K562 (cell line): Measurements from ENCODE around the gene RNF181. TPM values are rescaled to one million over a fixed set of nuclear protein-coding genes. Genes with fewer than 3 reads are reported as not detected.
A peak's percentile ranks its signal among the peaks of the same experiment; 100 is the strongest.

Experiments used
- BHLHE40 ChIP-seq: IDR thresholded peaks from 2 replicates; pipeline ENCODE4 v1.6.1; 2011; ENCODE audit warnings: low read length, improper control_type of control experiment
- DMBX1 ChIP-seq: fragments of 250-450 bp; sonication (Bioruptor Pico); IDR thresholded peaks from 2 replicates; pipeline ENCODE4 v1.8.0; 2022; ENCODE audit warnings: inconsistent platforms, mild to moderate bottlenecking, moderate library complexity, borderline replicate concordance
- E2F1 ChIP-seq: sonication (generic); formaldehyde crosslinking; IDR thresholded peaks from 2 replicates; pipeline ENCODE4 v1.8.1; 2023; ENCODE audit warnings: mild to moderate bottlenecking, missing genetic modification reagents, moderate library complexity
- EWSR1 ChIP-seq: fragments of 450-650 bp; IDR thresholded peaks from 2 replicates; pipeline ENCODE4 v1.6.1; 2018; ENCODE audit warnings: borderline replicate concordance, mild to moderate bottlenecking, low read depth, moderate library complexity; ENCODE audit not compliant: partially characterized antibody
- FOXA3 ChIP-seq, 2 experiments: fragments of 450-650 bp in 1 of 2; sonication (generic) in 1 of 2; formaldehyde crosslinking; IDR thresholded peaks in 1 of 2; conservative IDR thresholded peaks in 1 of 2; 2 replicates each; pipeline versions ENCODE4 v1.4.0 to v1.8.0; 2020 to 2022; ENCODE audit warnings: mild to moderate bottlenecking in 2 of 2, missing genetic modification reagents in 1 of 2
- ILF3 ChIP-seq: fragments of 450-650 bp; IDR thresholded peaks from 2 replicates; pipeline ENCODE4 v1.6.1; 2018; ENCODE audit warnings: antibody characterized with exemption, mild to moderate bottlenecking, moderate library complexity, borderline replicate concordance
- MEIS2 ChIP-seq: fragments of 450-650 bp; IDR thresholded peaks from 2 replicates; pipeline ENCODE4 v1.6.1; 2014; ENCODE audit warnings: mild to moderate bottlenecking; ENCODE audit not compliant: partially characterized antibody
- NFRKB ChIP-seq: fragments of 450-650 bp; IDR thresholded peaks from 2 replicates; pipeline ENCODE4 v1.6.1; 2016; ENCODE audit warnings: low read depth
- RB1 ChIP-seq: fragments of 450-650 bp; IDR thresholded peaks from 2 replicates; pipeline ENCODE4 v1.6.1; 2017; ENCODE audit warnings: low read depth, mild to moderate bottlenecking
- RBM25 ChIP-seq: fragments of 200-400 bp; formaldehyde crosslinking; IDR thresholded peaks from 2 replicates; pipeline ENCODE4 v1.6.1; 2018; ENCODE audit warnings: low read length, low read depth, moderate library complexity; ENCODE audit not compliant: severe bottlenecking
- SIRT6 ChIP-seq: IDR thresholded peaks from one replicate; pipeline ENCODE4 v1.6.1; 2012; ENCODE audit warnings: low read depth, mild to moderate bottlenecking, control low read depth, inconsistent platforms, low read length, moderate library complexity
- SPI1 ChIP-seq: IDR thresholded peaks from 2 replicates; pipeline ENCODE4 v1.6.1; 2011; ENCODE audit warnings: low read depth, low read length, control low read depth, borderline replicate concordance
- TEAD2 ChIP-seq: fragments of 450-650 bp; IDR thresholded peaks from 2 replicates; pipeline ENCODE4 v1.6.1; 2016; ENCODE audit warnings: missing genetic modification characterization, control low read depth, missing compliant biosample characterization
- YY1 ChIP-seq, 3 experiments: IDR thresholded peaks; 2 replicates each; pipeline ENCODE4 v1.6.1; 2011; ENCODE audit warnings: low read length in 2 of 3, mild to moderate bottlenecking in 2 of 3, moderate library complexity in 2 of 3, borderline replicate concordance in 1 of 3, control low read depth in 1 of 3, low read depth in 1 of 3; ENCODE audit not compliant: insufficient read depth in 3 of 3, insufficient replicate concordance in 2 of 3, control insufficient read depth in 1 of 3, insufficient read length in 1 of 3; ENCODE audit errors: extremely low read depth in 1 of 3
- ZBTB9 ChIP-seq: fragments of 450-650 bp; formaldehyde crosslinking; IDR thresholded peaks from 2 replicates; pipeline ENCODE4 v1.4.0; 2020; ENCODE audit warnings: mild to moderate bottlenecking, moderate library complexity
- ZNF134 ChIP-seq: fragments of 250-450 bp; sonication (Bioruptor Pico); conservative IDR thresholded peaks from 2 replicates; pipeline ENCODE4 v1.4.0; 2020
- ZNF277 ChIP-seq: fragments of 250-450 bp; sonication (Bioruptor Pico); IDR thresholded peaks from 2 replicates; pipeline ENCODE4 v1.8.0; 2022; ENCODE audit warnings: inconsistent platforms, mild to moderate bottlenecking, moderate library complexity, borderline replicate concordance
- polyA plus RNA-seq, 8 experiments: library from polyadenylated mRNA; depleted of rRNA in 4 of 8; stranded (reverse) in 5 of 8; unstranded in 3 of 8; fragments of >200 nt; fragmentation: Nextera tagmentation in 2 of 8; fragmentation: Illumina TruSeq in 1 of 8; extraction: Ambion mirVana in 2 of 8; extraction: Trizol in 1 of 8; gene quantifications; 2 replicates each; pipeline versions ENCODE4 v1.2.1 to v1.2.3, GENCODE V29; 2011 to 2014; ENCODE audit warnings: inconsistent platforms in 1 of 8, missing spikeins in 1 of 8
- total RNA-seq, 7 experiments: library from RNA; depleted of rRNA in 6 of 7; stranded (reverse); fragments of >200 nt in 6 of 7; fragmentation: Illumina TruSeq in 2 of 7; extraction: Trizol in 2 of 7; gene quantifications; 2 replicates each; pipeline versions ENCODE4 v1.2.1 to v1.2.3, GENCODE V29; 2011 to 2021; ENCODE audit warnings: low replicate concordance in 1 of 7

RNF181 gene
- total and polyA plus RNA-seq, 9 of the 15 experiments (the other 6 are each of a cell fraction or from before 2014, with no cell fraction given): 139 to 492 (median 253) TPM

- TF ChIP-seq RBM25: no peak
- no peak for TF ChIP-seq ILF3
- TF ChIP-seq ZNF134: no peak
- TF ChIP-seq YY1 (IDR thresholded peaks at IDR 0.05; ENCODE audit: borderline replicate concordance in 1 of 3, control insufficient read depth in 1 of 3, extremely low read depth in 1 of 3, insufficient read depth in 3 of 3, insufficient read length in 1 of 3, insufficient replicate concordance in 2 of 3, low read depth in 1 of 3, low read length in 2 of 3): no peak
- TF ChIP-seq ZNF277 (CRISPR knock-in tag): no peak
- 0 out of 2 replicates have a peak, but pooled peaks have one; percentile 20 for TF ChIP-seq NFRKB
- TF ChIP-seq RB1: no peak
- no peak for TF ChIP-seq E2F1 (CRISPR knock-in tag)
- peak; percentile 7; the same call in 1 of the 2 replicates for TF ChIP-seq SPI1
- TF ChIP-seq DMBX1 (CRISPR knock-in tag): no peak
- peak in 1 of 2 experiments; percentile 69; a peak in 2 of 4 replicates for TF ChIP-seq FOXA3 (CRISPR knock-in tag; conservative IDR thresholded peaks at IDR 0.05 in 1 of 2, IDR thresholded peaks at IDR 0.05 in 1 of 2)
- no peak for TF ChIP-seq TEAD2 (tag)
- TF ChIP-seq BHLHE40: no peak
- no peak for TF ChIP-seq ZBTB9 (CRISPR knock-in tag)
- peak; percentile 50 for TF ChIP-seq MEIS2
- TF ChIP-seq EWSR1: no peak
- no peak for TF ChIP-seq SIRT6
These were observed 9.8 kb upstream of the RNF181 start (continued) for GRCh38 chr2:85585781-85586105.
